CD14-positive monocyte (primary cell): ENCODE data around the gene ERMARD. TPM values are rescaled to one million over a fixed set of nuclear protein-coding genes. Genes with fewer than 3 reads are reported as not detected.

Experiments used
- DNase-seq, 3 donors: peaks; one replicate each; pipeline ENCODE4 v3.0.0-alpha.2; 2011 to 2022
- H2AFZ ChIP-seq: 2 replicates; pipeline ENCODE4 v1.6.0; 2012; ENCODE audit warnings: mild to moderate bottlenecking, low read depth, low read length, inconsistent platforms; ENCODE audit not compliant: insufficient read depth, poor library complexity, severe bottlenecking
- H3K27ac ChIP-seq, 2 donors: 1 replicate in 1 of 2; 2 replicates in 1 of 2; pipeline ENCODE4 v1.5.1; 2012 to 2013; ENCODE audit warnings: low read length in 2 of 2, control low read depth in 1 of 2, inconsistent platforms in 1 of 2, low read depth in 1 of 2, mild to moderate bottlenecking in 1 of 2
- H3K27me3 ChIP-seq, 2 donors: one replicate each; pipeline versions ENCODE4 v1.6.0 to v1.6.1; 2011 to 2013; ENCODE audit warnings: low read length in 2 of 2; ENCODE audit not compliant: control insufficient read depth in 2 of 2, insufficient read depth in 2 of 2
- H3K36me3 ChIP-seq, 2 donors: replicated peaks in 1 of 2; 1 replicate in 1 of 2; 2 replicates in 1 of 2; pipeline versions ENCODE4 v1.5.1 to v1.6.1; 2012 to 2013; ENCODE audit warnings: low read length in 2 of 2, control low read depth in 1 of 2, inconsistent platforms in 1 of 2, mild to moderate bottlenecking in 1 of 2; ENCODE audit not compliant: insufficient read depth in 2 of 2, control insufficient read depth in 1 of 2
- H3K4me1 ChIP-seq, 2 donors: 1 replicate in 1 of 2; 2 replicates in 1 of 2; pipeline versions ENCODE4 v1.5.1 to v1.6.1; 2012 to 2013; ENCODE audit warnings: low read length in 2 of 2, control low read depth in 1 of 2, inconsistent platforms in 1 of 2, mild to moderate bottlenecking in 1 of 2, moderate library complexity in 1 of 2; ENCODE audit not compliant: insufficient read depth in 2 of 2, control insufficient read depth in 1 of 2
- H3K4me2 ChIP-seq: replicated peaks from 2 replicates; pipeline ENCODE3; 2012; ENCODE audit warnings: low read length, moderate library complexity, mild to moderate bottlenecking; ENCODE audit not compliant: poor library complexity, severe bottlenecking; ENCODE audit errors: extremely low read depth
- H3K4me3 ChIP-seq, 3 experiments: fragments of 200-600 bp in 1 of 3; sonication (generic) in 1 of 3; replicated peaks in 1 of 3; 1 replicate in 2 of 3; 2 replicates in 1 of 3; pipeline ENCODE4 v1.5.1; 2011 to 2013; ENCODE audit warnings: low read length in 3 of 3, mild to moderate bottlenecking in 3 of 3, control low read depth in 2 of 3, low read depth in 2 of 3, inconsistent platforms in 1 of 3, moderate library complexity in 1 of 3
- H3K79me2 ChIP-seq: 2 replicates; pipeline ENCODE4 v1.6.0; 2012; ENCODE audit warnings: mild to moderate bottlenecking, control low read depth, inconsistent platforms, low read length, moderate library complexity; ENCODE audit not compliant: insufficient read depth
- H3K9ac ChIP-seq: 2 replicates; pipeline ENCODE4 v1.6.0; 2017; ENCODE audit warnings: low read length, mild to moderate bottlenecking; ENCODE audit not compliant: insufficient read depth, poor library complexity, severe bottlenecking
- H3K9me3 ChIP-seq, 2 donors: replicated peaks in 1 of 2; 1 replicate in 1 of 2; 2 replicates in 1 of 2; pipeline versions ENCODE4 v1.5.1 to v1.6.1; 2012 to 2013; ENCODE audit warnings: low read length in 2 of 2, control low read depth in 1 of 2; ENCODE audit not compliant: control insufficient read depth in 1 of 2, insufficient read depth in 1 of 2
- H4K20me1 ChIP-seq: 2 replicates; pipeline ENCODE4 v1.6.0; 2012; ENCODE audit warnings: mild to moderate bottlenecking, low read length, control low read depth, moderate library complexity; ENCODE audit not compliant: insufficient read depth
- H3K27ac Mint-ChIP-seq, 7 donors: one replicate each; pipeline ENCODE4 v1.8.0; 2020; ENCODE audit warnings: mild to moderate bottlenecking in 7 of 7, mixed read lengths in 7 of 7, moderate library complexity in 6 of 7, inconsistent platforms in 2 of 7
- H3K27me3 Mint-ChIP-seq, 3 donors: one replicate each; pipeline ENCODE4 v1.8.0; 2021 to 2022; ENCODE audit warnings: low read depth in 3 of 3, mild to moderate bottlenecking in 3 of 3, mixed read lengths in 3 of 3, moderate library complexity in 3 of 3, inconsistent platforms in 1 of 3
- H3K36me3 Mint-ChIP-seq, 2 donors: one replicate each; pipeline ENCODE4 v1.8.0; 2020; ENCODE audit warnings: mixed read lengths in 2 of 2, inconsistent platforms in 1 of 2, mild to moderate bottlenecking in 1 of 2
- H3K4me1 Mint-ChIP-seq: one replicate; pipeline ENCODE4 v1.8.0; 2020; ENCODE audit warnings: mild to moderate bottlenecking, mixed read lengths
- H3K4me3 Mint-ChIP-seq, 2 donors: one replicate each; pipeline ENCODE4 v1.8.0; 2020; ENCODE audit warnings: mild to moderate bottlenecking in 2 of 2, mixed read lengths in 2 of 2, moderate library complexity in 1 of 2
- H3K9me3 Mint-ChIP-seq, 7 donors: one replicate each; pipeline ENCODE4 v1.8.0; 2020 to 2022; ENCODE audit warnings: mixed read lengths in 7 of 7, mild to moderate bottlenecking in 6 of 7, moderate library complexity in 6 of 7, inconsistent platforms in 2 of 7
- WGBS: methylation state at CpG from one replicate; pipeline ENCODE4 v1.1.5; 2013; ENCODE audit warnings: missing lambda C conversion rate; ENCODE audit not compliant: insufficient coverage; 5-methylcytosine and 5-hydroxymethylcytosine counted together
- intact Hi-C, 2 donors: fragments of 100-400 bp; cut with micrococcal nuclease; formaldehyde crosslinking; loops; one replicate each; pipeline versions ENCODE4 v1.15.0 to v1.15.1; 2023
- polyA plus RNA-seq, 3 donors: library from polyadenylated mRNA; depleted of rRNA in 1 of 3; unstranded in 2 of 3; stranded (reverse) in 1 of 3; fragments of 300-500 nt in 2 of 3; fragments of >200 nt in 1 of 3; fragmentation: Illumina TruSeq in 2 of 3; gene quantifications; 1 replicate in 2 of 3; 2 replicates in 1 of 3; pipeline ENCODE4 v1.2.3, GENCODE V29; 2012 to 2021
- TF ChIP-seq, protein P1 (sequence below): fragments of 200-600 bp; IDR thresholded peaks from one replicate; pipeline ENCODE4 v1.8.0; 2022; ENCODE audit warnings: antibody characterized with exemption, mild to moderate bottlenecking

The ERMARD gene
- polyA plus RNA-seq, 3 donors = 10.6 to 33.0 (median 11.2) TPM

DNA sequence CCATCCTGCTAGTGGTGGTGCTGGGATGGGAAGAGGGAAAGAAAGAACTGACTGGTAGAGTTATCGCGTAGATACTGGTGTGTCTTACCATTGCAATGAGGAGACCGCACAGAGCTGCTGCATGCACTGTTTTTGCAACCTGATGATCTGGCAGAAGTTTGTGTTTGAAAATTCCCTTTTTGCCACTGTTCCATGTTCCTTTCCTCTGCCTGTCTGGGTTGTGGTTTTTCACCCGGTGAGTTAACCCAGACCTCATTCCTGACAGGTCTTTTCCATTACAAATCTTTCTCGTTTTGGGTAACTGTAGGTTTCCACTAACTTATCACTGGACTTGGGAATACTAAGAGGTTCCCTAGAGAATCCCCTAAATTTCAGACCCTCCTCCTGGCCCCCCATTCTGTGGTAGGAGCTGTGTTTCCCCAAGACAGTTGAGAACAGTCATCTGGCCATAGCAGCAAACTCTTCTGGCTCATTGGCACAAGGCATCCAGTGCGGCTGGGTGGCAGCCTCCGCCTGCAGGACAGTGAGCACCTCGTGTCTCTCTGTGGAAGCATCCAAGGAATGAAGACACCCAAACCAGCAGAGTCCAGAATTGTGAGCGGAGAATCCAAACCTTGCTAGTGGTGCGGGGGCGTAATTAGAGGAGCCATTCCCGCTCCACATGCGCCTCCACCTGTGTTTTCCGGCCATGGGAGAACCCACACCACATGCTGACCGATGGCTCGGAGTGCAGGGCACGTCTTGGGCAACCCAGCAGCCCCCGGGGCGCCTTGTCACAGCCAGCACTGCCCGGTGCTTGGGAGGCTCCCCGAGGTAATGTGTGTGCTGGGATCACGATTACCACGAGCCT is 32.8 kb downstream of the ERMARD start:
- intact Hi-C loops = no loop called here

DNA sequence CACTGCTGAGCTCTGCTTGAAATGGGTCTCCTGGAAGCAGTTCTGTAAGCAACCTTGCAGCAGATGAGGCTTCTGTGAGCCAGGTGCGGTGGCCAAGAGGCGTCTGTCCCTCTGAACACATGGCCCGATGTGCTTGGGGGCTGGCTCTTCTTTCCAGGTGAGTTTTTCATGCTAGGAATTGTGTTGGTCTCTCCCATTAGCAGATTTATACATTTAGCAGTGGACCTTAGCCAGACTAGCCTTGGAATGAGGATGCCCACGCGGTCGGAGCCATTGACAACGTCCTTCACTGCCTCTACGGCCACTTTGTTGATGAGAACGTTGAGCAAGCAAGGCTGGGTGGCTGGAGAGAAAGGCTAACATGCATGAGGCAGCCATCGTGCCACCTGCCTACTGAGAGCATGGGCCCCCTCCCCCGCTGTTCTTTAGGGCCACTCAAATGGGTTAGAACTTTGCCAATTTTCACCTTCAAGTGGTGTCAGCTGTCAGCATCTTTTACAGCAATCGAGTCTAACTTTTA is 33.5 kb downstream of the ERMARD start:
- no peak overlapping the region for H3K27ac Mint-ChIP-seq
- peaks cover 0 to 10% (median 1%) of the 10 kb centered on the region in 7 donors for H3K9me3 Mint-ChIP-seq
- no peak for DNase-seq
- 90% methylated on average over 7 of the region's 12 CpGs for WGBS
- no peak overlapping the region for H3K9ac ChIP-seq
- TF ChIP-seq, protein P1, sequence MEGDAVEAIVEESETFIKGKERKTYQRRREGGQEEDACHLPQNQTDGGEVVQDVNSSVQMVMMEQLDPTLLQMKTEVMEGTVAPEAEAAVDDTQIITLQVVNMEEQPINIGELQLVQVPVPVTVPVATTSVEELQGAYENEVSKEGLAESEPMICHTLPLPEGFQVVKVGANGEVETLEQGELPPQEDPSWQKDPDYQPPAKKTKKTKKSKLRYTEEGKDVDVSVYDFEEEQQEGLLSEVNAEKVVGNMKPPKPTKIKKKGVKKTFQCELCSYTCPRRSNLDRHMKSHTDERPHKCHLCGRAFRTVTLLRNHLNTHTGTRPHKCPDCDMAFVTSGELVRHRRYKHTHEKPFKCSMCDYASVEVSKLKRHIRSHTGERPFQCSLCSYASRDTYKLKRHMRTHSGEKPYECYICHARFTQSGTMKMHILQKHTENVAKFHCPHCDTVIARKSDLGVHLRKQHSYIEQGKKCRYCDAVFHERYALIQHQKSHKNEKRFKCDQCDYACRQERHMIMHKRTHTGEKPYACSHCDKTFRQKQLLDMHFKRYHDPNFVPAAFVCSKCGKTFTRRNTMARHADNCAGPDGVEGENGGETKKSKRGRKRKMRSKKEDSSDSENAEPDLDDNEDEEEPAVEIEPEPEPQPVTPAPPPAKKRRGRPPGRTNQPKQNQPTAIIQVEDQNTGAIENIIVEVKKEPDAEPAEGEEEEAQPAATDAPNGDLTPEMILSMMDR = no peak
- no peak overlapping the region for H3K27ac ChIP-seq
- H3K4me1 Mint-ChIP-seq = peaks cover 5% of the 10 kb centered on the region
- peaks cover 9 to 19% (median 15%) of the 10 kb centered on the region in 3 donors for H3K27me3 Mint-ChIP-seq
- H3K4me1 ChIP-seq = peaks cover 2 to 3% of the 10 kb centered on the region in 2 donors
- H3K79me2 ChIP-seq = no peaks in the 10 kb centered on the region
- no peak overlapping the region for H2AFZ ChIP-seq
- intact Hi-C loops = no loop called here
- H3K4me3 Mint-ChIP-seq = peak overlapping the region in 1 of 2 donors; percentile 39
- no peaks in the 10 kb centered on the region for H3K9me3 ChIP-seq
- peaks cover 20 to 29% of the 10 kb centered on the region in 2 donors for H3K36me3 Mint-ChIP-seq
- peaks cover 0 to 11% of the 10 kb centered on the region in 2 donors for H3K27me3 ChIP-seq
- no peak overlapping the region for H3K4me2 ChIP-seq
- H4K20me1 ChIP-seq = no peaks in the 10 kb centered on the region
- H3K4me3 ChIP-seq = no peak overlapping the region
- peaks cover 11 to 19% of the 10 kb centered on the region in 2 donors for H3K36me3 ChIP-seq

More for the DNA sequence above, 32.8 kb downstream of the ERMARD start:
- H3K9me3 ChIP-seq = no peaks in the 10 kb centered on the region
- TF ChIP-seq, protein P1 = no peak
- peaks cover 16 to 26% of the 10 kb centered on the region in 2 donors for H3K36me3 ChIP-seq
- no peak overlapping the region for H3K27ac ChIP-seq
- Mint-ChIP-seq H3K27ac (no peak overlapping the region), H3K27me3 (peaks cover 4 to 12% (median 9%) of the 10 kb centered on the region in 3 donors), H3K4me1 (no peaks in the 10 kb centered on the region), H3K4me3 (no peak overlapping the region), H3K9me3 (peaks cover 0 to 10% (median 1%) of the 10 kb centered on the region in 7 donors), H3K36me3 (peaks cover 22 to 36% of the 10 kb centered on the region in 2 donors)
- no peak overlapping the region for H3K4me3 ChIP-seq
- H3K4me2 ChIP-seq = no peak overlapping the region
- no peaks in the 10 kb centered on the region for H4K20me1 ChIP-seq
- H2AFZ ChIP-seq = no peak overlapping the region
- no peaks in the 10 kb centered on the region for H3K79me2 ChIP-seq
- no peak overlapping the region for H3K9ac ChIP-seq
- peaks cover 0 to 4% of the 10 kb centered on the region in 2 donors for H3K27me3 ChIP-seq
- 94% methylated on average over 21 of the region's 23 CpGs for WGBS
- no peak for DNase-seq
- no peaks in the 10 kb centered on the region for H3K4me1 ChIP-seq
